CD4-positive, alpha-beta T cell treated with Interleukin-1 beta for 1 hour (primary cell): Measurements from ENCODE around the gene YIF1B.

Experiments
- DNase-seq, 2 donors: peaks; one replicate each; pipeline ENCODE4 v3.0.0-alpha.2; 2020 to 2022

The YIF1B gene

DNA sequence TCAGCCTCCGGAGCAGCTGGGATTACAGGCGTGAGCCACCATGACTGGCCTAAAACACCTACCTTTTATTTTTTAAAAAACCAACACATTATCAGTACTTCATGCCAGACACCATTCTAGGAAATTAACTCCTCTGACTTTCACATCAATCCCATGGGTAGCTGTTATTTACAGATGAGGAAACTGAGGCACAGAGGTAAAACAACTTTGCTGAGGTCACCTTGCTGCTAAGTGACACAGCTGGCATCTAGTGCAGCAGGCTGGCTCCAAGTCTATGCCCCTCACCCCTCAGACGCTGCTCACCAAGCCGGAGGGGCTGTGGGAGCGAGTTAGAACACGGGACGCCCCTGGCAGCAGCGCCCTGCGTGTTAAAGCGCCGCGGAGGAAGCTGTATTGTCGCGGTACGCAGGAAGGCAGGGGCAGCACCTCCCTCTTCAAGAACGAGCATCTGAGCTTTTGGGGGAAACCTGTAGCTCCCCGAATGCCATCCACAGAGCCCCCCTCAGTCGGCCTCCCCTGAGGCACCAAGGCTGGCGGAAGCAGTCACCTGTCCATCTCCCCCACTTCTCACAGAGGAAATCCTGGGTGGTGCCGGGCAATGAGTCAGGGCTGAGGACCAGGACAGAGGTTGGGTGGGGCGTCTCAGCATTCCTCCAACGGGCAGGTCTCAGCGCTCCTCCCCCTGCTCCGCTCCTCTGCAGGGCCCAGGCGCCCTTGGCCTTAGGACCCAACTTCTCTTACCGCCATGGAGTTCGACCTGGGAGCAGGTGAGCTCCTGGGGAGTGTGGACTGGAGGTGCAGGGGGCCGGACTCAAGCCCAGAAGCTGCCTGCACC, 12.0 kb downstream of the YIF1B start, which contains the start of gene C19orf33:
TSS of gene C19orf33 (plus strand) at position 735 of the 835 bp plus-strand sequence. CDS start at position 746, 11 bp downstream.
- DNase-seq = no peak

DNA sequence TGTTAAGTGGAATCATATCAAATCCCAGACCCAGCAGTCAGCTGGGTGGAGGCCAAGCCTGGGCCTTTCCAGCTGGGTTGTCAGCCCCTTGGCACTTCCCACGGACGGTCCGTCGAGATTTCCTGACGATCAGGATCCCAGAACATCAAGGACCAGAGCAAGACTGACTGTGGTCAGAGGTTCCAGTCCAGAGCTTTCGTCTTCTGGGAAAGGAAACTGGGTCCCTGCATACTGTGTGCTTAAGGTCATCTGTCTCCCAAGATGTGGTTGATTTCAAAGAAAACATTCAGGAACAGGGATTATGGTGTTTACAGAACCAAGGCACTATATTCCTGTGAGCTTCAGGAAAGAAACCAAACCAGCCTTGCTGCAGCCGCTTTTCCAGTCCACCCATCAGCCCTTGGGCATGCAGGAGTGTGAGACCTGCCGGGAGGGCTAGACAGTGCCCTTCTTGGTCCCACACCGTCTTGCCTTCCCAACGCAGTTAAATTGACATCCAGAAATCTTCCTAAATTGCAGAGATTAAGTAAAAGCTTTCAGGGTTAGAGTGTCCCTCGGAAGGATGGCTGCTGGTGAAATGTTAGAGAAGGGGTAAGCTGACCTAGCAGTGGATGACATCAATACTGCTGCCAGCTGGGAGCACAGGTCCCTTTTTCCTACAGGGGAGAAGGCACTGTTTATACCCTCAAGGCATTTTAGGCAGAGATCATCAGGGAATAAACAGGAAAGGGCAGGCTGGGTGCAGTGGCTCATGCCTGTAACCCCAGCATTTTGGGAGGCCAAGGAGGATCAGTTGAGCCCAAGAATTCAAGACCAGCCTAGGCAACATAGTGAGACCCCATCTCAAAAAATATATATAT, 16.7 kb downstream of the YIF1B start:
- DNase-seq = no peak

DNA sequence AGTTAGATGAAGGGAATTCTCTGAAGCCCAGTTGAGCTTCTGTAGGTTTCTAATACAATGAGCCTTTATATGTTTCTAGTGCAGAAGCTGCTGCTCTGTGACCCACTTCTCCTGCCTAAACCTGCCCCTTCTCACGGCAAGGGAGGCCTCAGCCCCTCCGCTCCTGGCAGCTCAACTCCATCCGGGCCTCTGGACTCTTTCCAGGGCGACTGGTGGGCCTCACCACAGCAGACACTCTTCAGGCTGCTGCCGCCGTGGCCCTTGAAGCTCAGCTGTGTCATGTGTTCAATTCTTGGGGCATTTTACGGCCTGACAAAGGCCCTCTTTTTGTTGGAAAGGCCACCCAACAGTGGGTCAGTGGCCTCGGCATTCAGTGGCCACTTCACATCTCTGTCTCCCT, 21.7 kb downstream of the YIF1B start:
- no peak for DNase-seq

DNA sequence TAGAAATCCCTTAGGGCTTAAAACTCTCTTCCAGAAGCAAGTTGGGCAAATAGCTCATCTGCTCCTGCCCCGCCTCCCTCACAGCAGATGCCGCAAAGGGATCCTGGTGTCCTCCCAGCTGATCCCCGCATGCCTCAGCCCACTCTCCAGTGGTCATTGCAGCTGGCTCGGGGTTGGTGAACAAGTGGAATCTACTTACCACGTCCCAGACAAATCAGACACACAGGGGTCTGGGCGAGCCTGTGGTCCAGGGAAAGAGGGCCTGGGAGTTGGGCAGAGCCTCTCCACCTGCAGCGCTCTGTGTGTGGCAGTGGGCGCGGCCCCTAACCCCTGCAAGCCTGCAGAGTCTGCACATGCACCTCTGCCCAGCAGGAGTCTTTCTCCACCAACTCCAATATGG, 22.5 kb downstream of the YIF1B start:
- no peak for DNase-seq

DNA sequence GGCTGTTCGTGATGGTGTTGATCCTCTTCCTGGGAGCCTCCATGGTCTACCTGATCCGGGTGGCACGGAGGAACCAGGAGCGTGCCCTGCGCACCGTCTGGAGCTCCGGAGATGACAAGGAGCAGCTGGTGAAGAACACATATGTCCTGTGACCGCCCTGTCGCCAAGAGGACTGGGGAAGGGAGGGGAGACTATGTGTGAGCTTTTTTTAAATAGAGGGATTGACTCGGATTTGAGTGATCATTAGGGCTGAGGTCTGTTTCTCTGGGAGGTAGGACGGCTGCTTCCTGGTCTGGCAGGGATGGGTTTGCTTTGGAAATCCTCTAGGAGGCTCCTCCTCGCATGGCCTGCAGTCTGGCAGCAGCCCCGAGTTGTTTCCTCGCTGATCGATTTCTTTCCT, 23.9 kb downstream of the YIF1B start:
- DNase-seq = no peak

DNA sequence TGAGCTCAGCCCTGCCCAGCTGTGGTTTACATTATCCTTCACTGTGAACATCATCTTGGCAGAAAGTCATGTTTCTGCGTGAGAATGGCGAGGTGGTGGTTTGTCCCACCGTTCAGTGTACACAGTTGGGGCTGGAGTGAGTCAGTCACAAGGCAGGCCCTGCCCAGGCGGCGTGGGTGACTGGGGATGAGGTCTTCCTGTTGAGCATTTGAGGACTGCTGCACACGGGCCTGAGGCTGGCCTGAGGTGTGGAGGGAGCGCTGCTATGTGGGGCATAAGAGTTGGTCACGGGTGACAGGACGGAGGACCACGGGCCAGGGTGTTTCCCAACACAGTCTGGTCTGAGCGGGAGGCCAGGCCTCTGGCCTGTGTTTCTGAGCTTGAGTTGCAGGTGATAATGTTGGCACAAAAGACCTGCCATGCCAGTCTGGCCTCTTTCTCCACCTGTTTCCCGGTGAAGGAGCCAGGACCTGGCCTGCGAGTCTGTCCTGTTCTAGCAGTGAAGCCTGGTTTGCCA, 25.1 kb downstream of the YIF1B start:
- DNase-seq = no peak

DNA sequence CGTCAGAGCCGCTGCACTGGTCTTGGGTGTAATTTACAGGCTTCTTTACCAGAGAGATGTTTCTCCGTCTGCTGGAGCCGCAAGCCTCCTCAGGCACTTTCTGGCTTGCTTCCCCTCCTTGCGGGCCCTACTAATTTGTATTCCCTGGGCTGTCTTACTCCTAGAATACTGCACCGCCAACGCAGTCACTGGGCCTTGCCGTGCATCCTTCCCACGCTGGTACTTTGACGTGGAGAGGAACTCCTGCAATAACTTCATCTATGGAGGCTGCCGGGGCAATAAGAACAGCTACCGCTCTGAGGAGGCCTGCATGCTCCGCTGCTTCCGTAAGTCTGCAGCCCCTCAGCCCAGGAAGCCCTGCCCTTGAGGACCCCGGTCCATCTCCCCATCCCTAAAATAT, 25.8 kb downstream of the YIF1B start:
- DNase-seq = no peak

DNA sequence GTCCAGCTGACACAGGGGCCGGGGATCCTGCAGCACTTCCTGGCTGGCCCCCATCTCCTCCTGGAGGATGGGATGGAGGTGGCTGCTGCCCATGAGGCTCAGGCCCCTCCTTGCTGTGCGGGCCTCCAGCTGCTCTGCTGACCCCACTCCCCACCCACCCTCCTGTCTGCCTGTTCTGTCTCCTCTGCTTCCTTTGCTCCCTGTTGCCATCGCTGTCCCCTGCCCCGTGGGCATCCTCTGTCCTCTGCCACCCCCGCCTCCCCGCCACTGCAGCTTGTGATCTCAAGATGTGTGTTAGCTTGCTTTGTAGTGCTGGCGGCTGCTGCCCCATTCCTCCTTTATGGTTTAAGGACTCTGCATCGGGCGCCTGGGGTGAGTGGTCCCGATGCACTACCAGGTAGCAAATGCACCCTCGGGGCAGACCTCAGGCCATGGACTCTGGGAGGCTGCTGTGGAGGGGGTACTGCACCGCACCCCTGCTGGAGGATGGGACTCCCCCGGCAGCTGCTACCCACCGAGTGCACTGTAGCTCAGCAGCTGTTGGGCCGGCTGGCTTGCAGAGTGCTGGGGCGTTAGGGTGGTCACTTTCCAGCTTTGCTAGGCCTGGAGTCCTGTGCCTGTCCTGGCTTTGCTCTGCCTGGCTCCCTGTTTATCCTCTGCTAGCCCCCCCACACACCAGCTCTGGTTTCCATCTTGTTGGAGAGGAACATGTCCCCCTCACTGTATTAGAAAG, 27.5 kb downstream of the YIF1B start:
- DNase-seq = no peak

DNA sequence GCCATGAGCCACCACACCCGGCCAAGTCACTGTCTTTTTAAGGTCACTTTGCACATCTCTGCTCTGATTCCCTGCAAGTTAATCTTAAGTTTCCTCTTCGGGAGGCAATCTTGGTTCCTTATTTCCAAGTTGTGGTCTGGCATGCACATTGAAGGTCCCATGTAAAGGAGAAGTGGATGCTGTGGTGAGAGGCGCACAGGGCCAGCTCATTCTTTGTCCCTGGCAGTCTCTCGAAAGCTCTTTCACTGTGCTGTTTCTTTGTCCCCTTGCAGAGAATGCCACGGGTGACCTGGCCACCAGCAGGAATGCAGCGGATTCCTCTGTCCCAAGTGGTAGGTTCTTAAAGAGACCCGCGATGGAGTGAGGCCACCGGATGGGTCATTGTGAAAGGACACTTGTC, 28.1 kb downstream of the YIF1B start:
- peak in 1 of 2 donors; percentile 39 for DNase-seq

DNA sequence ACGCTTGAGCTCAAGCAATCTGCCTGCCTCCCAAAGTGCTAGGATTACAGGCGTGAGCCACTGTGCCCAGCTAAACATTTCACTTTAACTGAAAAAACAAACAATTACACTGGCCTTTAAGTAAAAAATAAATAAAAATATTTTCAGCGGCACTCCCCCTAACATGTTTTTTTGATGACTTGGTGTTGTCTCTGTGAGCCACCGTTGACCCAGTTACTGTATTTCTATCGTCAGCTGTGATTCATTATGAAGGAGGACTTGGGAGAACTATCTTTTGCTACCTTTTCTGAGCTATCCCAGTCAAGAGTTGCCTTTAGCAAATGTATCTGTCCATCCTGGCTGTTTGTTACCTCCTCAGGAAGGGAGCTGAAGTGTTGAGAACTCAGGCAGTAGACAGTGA, 30.2 kb downstream of the YIF1B start:
- DNase-seq = no peak

DNA sequence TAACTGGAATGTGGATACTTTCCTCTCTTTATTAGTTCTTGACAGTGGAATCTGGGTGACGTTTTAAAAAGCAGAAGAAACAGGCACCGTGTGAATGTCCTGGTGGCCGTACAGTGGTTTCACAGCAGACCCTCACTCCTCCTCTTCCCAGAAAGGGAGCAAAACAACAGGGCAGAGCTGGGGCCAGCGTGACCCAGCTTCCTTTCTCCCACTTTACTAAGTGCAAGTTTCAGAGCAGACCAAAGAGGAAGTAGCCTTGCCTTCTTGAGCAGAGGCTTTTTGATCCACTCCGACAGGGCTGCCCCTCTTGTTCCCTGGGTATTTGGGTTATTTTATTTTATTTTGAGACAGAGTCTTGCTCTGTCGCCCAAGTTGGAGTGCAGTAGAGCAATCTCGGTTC, 31.3 kb downstream of the YIF1B start:
- DNase-seq = no peak

DNA sequence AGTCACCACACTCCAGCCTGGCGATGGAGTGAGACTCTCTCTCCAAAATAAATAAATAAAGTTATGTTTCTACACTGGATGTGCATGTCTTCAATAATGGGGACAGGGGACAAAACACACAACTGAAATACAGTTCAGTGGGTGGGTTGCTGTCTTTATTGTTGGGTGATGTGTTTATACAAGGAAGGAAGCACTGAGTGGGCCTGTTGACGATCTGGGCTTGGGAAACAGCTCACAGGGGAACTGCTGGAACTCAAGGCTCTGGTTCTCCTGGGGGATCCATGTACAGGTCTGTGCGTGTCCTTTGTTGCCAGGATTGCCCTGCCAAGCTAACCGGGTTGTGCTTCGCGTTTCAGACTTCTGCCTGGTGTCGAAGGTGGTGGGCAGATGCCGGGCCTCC, 32.5 kb downstream of the YIF1B start:
- no peak for DNase-seq

DNA sequence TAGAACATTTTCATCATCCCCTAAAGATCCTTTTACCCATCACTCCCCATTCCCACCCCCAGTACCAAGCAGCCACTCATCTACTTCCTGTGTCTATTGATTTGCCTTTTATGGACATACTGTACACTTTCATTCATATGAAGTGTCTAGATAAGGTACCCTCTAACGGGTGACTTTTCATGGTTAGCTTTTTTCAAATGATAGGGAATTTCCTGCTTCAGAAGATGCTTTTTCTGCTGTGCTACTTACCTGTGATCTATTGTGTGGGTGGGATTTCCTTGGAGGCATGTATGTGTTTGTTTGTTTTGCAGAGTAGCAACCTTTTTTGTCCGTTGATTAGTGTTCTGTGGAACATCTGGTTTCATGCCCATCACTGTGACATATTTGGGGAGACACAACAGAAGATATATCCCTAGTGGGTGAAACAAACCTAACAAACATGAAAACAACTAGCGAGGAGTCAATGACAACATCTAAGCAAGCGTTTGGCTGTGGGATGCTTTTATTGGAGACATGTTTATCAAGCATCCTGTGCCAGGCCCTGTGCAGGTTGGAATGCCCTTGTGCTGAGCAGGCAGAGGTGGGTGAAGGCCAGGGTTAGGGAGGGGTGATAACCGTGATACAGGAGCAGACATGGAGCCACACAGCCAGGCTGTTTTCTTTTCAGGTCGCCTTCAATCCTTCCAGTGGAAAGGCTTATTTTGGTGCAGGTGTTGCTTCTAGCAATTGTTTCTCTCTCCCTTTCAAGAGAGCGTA, 33.8 kb downstream of the YIF1B start:
- DNase-seq = no peak

DNA sequence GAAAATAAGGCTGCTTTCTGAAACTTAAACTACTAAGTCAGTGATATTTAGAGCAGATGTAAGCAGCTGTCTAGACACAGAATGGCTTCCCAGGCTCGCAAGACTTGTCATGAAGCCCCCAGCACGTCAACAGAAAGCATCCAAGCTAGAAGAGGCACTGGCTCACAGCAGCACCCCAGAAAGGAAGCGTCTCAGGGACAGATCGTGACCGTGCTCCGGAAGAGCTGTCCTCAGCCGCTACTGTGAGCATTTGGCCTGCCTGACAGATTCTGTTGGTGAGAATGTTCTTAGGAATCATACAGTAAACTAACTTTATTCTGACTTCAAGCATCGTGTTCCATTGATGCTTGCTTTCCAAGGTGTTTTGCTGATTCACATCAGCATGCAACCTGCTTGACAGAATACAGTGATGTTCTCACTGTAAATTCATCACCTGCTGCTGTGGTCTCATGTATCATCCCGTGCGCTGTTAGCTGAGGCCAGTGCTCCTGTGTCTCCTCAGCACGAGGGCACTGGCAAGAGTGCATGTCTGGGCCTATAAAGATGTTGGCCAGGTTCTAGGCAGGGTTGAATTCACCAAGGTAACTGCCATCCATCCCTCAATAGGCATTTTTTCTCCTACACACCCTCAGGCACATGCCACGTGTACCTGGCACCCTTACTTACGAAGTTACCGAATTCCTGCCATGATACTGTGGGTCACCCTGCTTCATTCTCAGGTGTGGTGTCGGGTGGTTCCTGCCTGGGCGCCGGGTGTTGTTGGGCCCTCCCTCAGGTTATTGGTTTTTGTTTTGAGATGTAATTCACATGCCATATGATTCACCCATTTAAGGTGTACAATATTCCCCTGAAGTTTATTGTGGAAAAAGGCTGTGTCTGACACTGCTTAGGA, 35.5 kb downstream of the YIF1B start:
- no peak for DNase-seq

DNA sequence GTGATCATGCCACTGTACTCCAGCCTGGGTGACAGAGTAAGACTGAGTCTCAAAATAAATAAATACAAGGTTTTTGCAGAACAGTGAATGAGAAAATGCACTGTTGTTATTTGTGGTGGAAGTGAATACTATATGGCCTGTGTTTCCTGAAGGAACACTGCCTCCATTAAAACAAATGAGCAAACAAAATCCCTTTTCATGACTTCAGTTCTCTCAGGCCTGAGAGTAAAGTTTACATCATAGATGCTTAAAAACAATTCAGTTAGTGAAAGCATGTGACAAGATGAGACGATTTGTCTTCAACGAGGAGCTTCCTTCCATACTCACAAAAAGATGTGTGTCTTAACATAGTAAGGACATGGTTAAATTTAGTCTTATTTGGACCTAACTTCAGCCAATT, 37.0 kb downstream of the YIF1B start:
- no peak for DNase-seq

DNA sequence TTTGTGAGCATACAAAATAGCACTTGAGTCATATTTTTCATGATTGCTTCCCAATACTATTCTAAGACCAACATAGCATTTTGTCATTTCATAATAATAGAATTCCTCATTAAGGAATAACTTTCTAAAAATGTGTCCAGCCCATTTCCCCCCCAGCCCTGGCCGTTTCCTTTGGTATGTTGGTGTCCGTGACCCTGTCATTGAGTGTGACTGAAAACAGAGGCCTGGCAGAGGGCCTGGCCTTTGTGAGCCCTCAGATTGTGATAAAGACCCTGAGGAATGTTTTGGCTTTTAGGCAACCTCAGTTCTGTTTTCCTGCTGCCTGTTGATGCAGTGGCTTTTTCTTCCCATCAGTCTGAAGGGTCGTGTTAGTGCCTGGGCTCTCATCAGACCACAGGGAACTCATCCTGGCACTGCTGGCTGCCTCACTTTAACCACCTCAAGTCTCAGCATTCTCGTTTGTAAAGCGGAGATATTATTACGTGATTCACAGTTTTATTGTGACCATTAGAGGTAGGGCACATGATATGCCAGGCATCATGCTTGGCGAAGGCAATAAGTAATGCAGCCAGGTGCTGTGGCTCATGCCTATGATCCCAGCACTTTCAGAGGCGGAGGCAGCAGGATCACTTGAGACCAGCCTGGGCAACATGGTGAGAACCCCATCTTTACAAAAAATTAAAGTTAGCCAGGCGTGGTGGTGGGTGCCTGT, 37.6 kb downstream of the YIF1B start:
- DNase-seq = no peak

DNA sequence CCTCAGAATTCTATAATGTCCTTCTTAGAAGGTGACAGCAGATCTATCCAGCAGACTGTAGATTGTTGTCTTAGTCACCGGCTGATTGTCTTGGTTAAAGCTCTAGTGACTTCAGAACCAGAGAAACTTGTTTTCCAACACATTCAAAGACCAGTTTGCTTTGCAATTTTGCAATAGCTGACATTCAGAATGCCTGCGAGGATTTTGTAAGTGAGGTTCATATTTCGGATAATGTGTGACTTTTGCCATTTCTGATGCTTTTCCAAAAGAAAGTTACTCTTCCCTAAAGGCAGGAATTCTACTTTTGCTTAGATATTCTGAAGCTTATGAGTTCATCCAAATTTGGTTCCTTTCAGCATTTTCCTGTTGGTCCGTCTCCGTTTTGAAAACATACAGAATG, 38.2 kb downstream of the YIF1B start:
- no peak for DNase-seq

DNA sequence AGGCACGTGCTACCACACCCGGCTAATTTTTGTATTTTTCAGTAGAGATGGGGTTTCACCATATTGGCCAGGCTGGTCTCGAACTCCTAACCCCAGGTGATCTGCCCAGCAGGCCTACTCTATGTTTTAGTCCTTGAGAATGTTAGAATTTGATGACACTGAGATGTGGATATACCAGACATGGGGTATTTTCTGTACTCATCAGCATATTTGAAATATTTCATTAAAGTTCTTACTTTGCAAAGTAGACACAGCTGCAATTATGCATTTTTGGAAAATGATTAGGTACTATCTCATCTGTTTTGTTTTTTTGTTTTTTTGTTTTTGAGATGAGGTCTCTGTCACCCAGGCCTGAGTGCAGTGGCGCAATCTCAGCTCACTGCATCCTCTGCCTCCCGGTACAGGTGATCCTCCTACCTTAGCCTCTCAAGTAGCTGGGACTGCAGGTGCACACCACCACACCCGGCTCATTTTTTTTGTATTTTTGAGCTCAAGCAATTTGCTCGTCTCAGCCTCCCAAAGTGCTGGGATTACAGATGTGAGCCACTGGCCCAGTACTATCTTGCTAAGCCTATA, 38.7 kb downstream of the YIF1B start:
- no peak for DNase-seq

DNA sequence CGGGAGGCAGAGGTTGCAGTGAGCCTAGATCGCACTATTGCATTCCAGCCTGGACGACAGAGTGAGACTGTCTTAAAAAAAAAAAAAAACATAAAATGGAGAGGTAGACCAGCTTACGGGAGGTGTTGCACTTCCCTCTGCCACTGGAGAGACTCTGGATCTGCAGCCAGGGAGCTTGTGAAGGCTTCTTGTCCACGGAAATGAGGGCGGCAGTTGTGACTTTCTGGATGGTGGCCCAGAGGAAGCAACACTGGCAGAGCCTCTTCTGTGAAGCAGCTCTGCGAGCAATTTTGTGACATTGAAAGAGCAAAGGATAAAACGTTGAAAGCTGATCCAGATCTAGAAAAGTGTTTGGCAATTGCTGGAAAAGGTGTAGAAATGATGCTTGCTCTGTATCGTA, 41.0 kb downstream of the YIF1B start:
- no peak for DNase-seq

DNA sequence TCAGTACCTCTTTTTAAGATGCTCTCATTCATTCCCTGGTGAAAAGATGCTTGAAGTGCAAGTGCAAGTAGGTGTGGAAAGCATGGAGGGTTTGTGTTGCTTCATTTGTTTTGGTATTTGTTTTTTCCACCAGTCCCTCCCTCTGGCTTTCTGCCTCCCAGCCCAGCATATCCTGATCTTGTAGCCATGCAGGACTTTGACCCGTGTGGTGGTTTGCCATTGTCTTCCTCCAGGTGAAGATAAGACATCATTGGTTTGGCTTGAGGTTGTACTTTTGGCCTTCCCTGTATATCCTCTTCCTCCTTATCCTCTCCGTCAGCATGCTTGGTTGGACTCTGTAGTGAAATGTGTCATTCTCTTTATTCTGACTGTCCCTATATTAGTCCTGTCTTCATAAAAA, 42.2 kb downstream of the YIF1B start:
- DNase-seq = no peak
